GM18951 (cell line): ENCODE measurements around the gene CCBE1.

Experiments used
- POLR2A ChIP-seq: IDR thresholded peaks from 4 replicates; pipeline ENCODE4 v1.6.1; 2011; ENCODE audit warnings: mild to moderate bottlenecking; ENCODE audit not compliant: insufficient read length, insufficient read depth; ENCODE audit errors: extremely low read depth
- in situ Hi-C: fragments of 300-500 bp; cut with MboI; formaldehyde crosslinking; loops from one replicate; pipeline ENCODE4 v1.12.0; 2022; ENCODE audit warnings: low sequenced_read_pairs, mixed read lengths, inconsistent platforms; ENCODE audit not compliant: unreplicated experiment

The CCBE1 gene

GRCh38 chr18:59566533-59566971 lies 130.7 kb downstream of the CCBE1 start:
- no peak for TF ChIP-seq POLR2A
- in situ Hi-C loops: no loop called here

- in situ Hi-C loops: no loop called here
- TF ChIP-seq POLR2A: no peak
Measured at GRCh38 chr18:59565957-59566356, 131.3 kb downstream of the CCBE1 start.

GRCh38 chr18:59564561-59564960 lies 132.7 kb downstream of the CCBE1 start:
- in situ Hi-C loops: no loop called here
- no peak for TF ChIP-seq POLR2A

GRCh38 chr18:59563176-59563785 lies 133.9 kb downstream of the CCBE1 start:
- in situ Hi-C loops: no loop called here
- no peak for TF ChIP-seq POLR2A

GRCh38 chr18:59562751-59563150 lies 134.5 kb downstream of the CCBE1 start:
- no peak for TF ChIP-seq POLR2A
- in situ Hi-C loops: no loop called here

- TF ChIP-seq POLR2A: no peak
- in situ Hi-C loops: no loop called here
Measured at GRCh38 chr18:59561612-59562011, 135.6 kb downstream of the CCBE1 start.

GRCh38 chr18:59560556-59560955 lies 136.7 kb downstream of the CCBE1 start:
- no peak for TF ChIP-seq POLR2A
- in situ Hi-C loops: no loop called here

- no peak for TF ChIP-seq POLR2A
- in situ Hi-C loops: no loop called here
Measured at GRCh38 chr18:59559528-59559927, 137.7 kb downstream of the CCBE1 start.

GRCh38 chr18:59555995-59556659 lies 141.1 kb downstream of the CCBE1 start:
- no peak for TF ChIP-seq POLR2A
- in situ Hi-C loops: no loop called here

GRCh38 chr18:59554796-59555335 lies 142.4 kb downstream of the CCBE1 start:
- no peak for TF ChIP-seq POLR2A
- in situ Hi-C loops: no loop called here

GRCh38 chr18:59553273-59553870 lies 143.9 kb downstream of the CCBE1 start:
- in situ Hi-C loops: no loop called here
- TF ChIP-seq POLR2A: no peak

GRCh38 chr18:59551902-59552635 lies 145.2 kb downstream of the CCBE1 start:
- in situ Hi-C loops: no loop called here
- TF ChIP-seq POLR2A: no peak

- in situ Hi-C loops: no loop called here
- TF ChIP-seq POLR2A: no peak
Measured at GRCh38 chr18:59550174-59550516, 147.1 kb downstream of the CCBE1 start.
